Pancreas (tissue), 10 donors: ENCODE data around the gene RBM18. TPM values are rescaled to one million over a fixed set of nuclear protein-coding genes. Genes with fewer than 3 reads are reported as not detected.

ENCODE experiments used
- ATAC-seq, 4 donors: fragments of 200-7000 bp; cut with Tn5 transposase; one replicate each; pipeline versions ENCODE4 v1.8.0 to v1.9.1; 2020; ENCODE audit warnings: mild to moderate bottlenecking in 4 of 4, moderate library complexity in 4 of 4
- DNase-seq, 6 donors: peaks; one replicate each; pipeline ENCODE4 v3.0.0-alpha.2; 2020
- FAIRE-seq: peaks from 2 replicates; lab custom pipeline; 2012; peaks lifted over from hg19 to GRCh38; lab: Jason Lieb, UNC
- H3K27ac ChIP-seq, 4 donors: fragments of 200-600 bp; sonication (generic); 1 replicate in 3 of 4; 2 replicates in 1 of 4; pipeline versions ENCODE4 v1.5.0 to v1.8.0; 2020
- H3K27me3 ChIP-seq, 4 donors: fragments of 200-600 bp; one replicate each; pipeline ENCODE4 v1.8.0; 2021
- H3K36me3 ChIP-seq, 3 donors: fragments of 200-600 bp; sonication (generic) in 1 of 3; one replicate each; pipeline versions ENCODE4 v1.5.0 to v1.8.0; 2020 to 2021
- H3K4me1 ChIP-seq, 3 donors: fragments of 200-600 bp; one replicate each; pipeline ENCODE4 v1.8.0; 2021
- H3K4me3 ChIP-seq, 4 donors: fragments of 200-600 bp; sonication (generic) in 2 of 4; one replicate each; pipeline versions ENCODE4 v1.5.0 to v1.8.0; 2020 to 2021
- H3K9me3 ChIP-seq, 4 donors: fragments of 200-600 bp; one replicate each; pipeline ENCODE4 v1.8.0; 2021
- CTCF ChIP-seq, 4 donors: fragments of 200-600 bp; sonication (generic) in 3 of 4; IDR thresholded peaks; one replicate each; pipeline versions ENCODE4 v1.5.0 to v1.8.0; 2021; ENCODE audit warnings: antibody characterized with exemption in 4 of 4
- WGBS, 2 donors: extraction: QIAGEN DNeasy Blood & Tissue Kit; methylation state at CpG; one replicate each; pipeline ENCODE4 v1.1.7; 2013; 5-methylcytosine and 5-hydroxymethylcytosine counted together
- intact Hi-C, 3 donors: fragments of 100-400 bp; cut with DNase I; formaldehyde crosslinking; loops; one replicate each; pipeline versions ENCODE4 v1.11.1 to v1.14.2; 2022
- polyA plus RNA-seq, 2 donors: library from polyadenylated mRNA; stranded (reverse); fragments of 200-250 nt; gene quantifications; one replicate each; pipeline ENCODE4 v1.2.3, GENCODE V29; 2013
- total RNA-seq, 6 donors: library from RNA; stranded (reverse); fragmentation: NEBNext Ultra II Directional in 4 of 6; extraction: Animal tissue kit (Norgen Biotek cat#: 25700) in 4 of 6; gene quantifications; one replicate each; pipeline versions ENCODE4 v1.2.1 to v1.2.4, GENCODE V29; 2021 to 2023
- donor health status: healthy with polysubstance abuse.
- donor health status: DM: no; HTN: no; CAD: no; lungs with moderate emphysema.
- donor health status: DM: no; HTN: no; CAD: no.
- donor health status: control.
- donor health status: control.
- donor health status: Bipolar disorder and iron deficiency.
- donor health status: DM: yes; HTN: yes; CAD: no.
- donor health status: DM: no; HTN: no; CAD: no.
- donor health status: DM: no; HTN: no; CAD: no.
- donor health status: DM: yes; HTN: yes; CAD: no.

Gene RBM18
- total and polyA plus RNA-seq, 8 donors: 1.7 to 10.5 (median 6.0) TPM

- Histone ChIP-seq H3K9me3 (no peaks in the 10 kb centered on the region), H3K4me3 (no peak overlapping the region), H3K36me3 (peaks cover 0 to 7% (median 6%) of the 10 kb centered on the region in 3 donors), H3K4me1 (peaks cover 0 to 31% (median 22%) of the 10 kb centered on the region in 3 donors), H3K27ac (peak overlapping the region in 1 of 4 donors; percentile 3), H3K27me3 (no peaks in the 10 kb centered on the region)
- FAIRE-seq (no peak), DNase-seq (no peak), ATAC-seq (no peak)
- intact Hi-C loops: no loop called here
- TF ChIP-seq CTCF (IDR thresholded peaks at IDR 0.05): no peak
- 84 to 91% methylated on average over 1 of the region's 1 CpG for WGBS, 2 donors
Observed at GRCh38 chr9:122262073-122262472, 2.6 kb downstream of the RBM18 start.

GRCh38 chr9:122261469-122261881 lies 3.2 kb downstream of the RBM18 start:
- ATAC-seq: peak in 2 of 4 donors; percentile 30 to 36

GRCh38 chr9:122258886-122259415 lies 5.7 kb downstream of the RBM18 start:
- peaks cover 0 to 7% (median 6%) of the 10 kb centered on the region in 3 donors for H3K36me3 ChIP-seq
- WGBS, 2 donors: 86 to 92% methylated on average over 2 of the region's 2 CpGs
- H3K4me1 ChIP-seq: peaks cover 0 to 21% (median 21%) of the 10 kb centered on the region in 3 donors
- no peak overlapping the region for H3K27ac ChIP-seq
- TF ChIP-seq CTCF (IDR thresholded peaks at IDR 0.05): no peak
- DNase-seq: no peak
- H3K4me3 ChIP-seq: no peak overlapping the region
- no peaks in the 10 kb centered on the region for H3K9me3 ChIP-seq
- intact Hi-C loops: no loop called here
- no peak for ATAC-seq
- H3K27me3 ChIP-seq: no peaks in the 10 kb centered on the region
- no peak for FAIRE-seq

More at GRCh38 chr9:122261469-122261881, 3.2 kb downstream of the RBM18 start:
- 41 to 62% methylated on average over 1 of the region's 1 CpG for WGBS, 2 donors
- no peak for TF ChIP-seq CTCF (IDR thresholded peaks at IDR 0.05)
- Histone ChIP-seq H3K4me1 (peaks cover 0 to 31% (median 22%) of the 10 kb centered on the region in 3 donors), H3K4me3 (no peak overlapping the region), H3K36me3 (peaks cover 0 to 7% (median 6%) of the 10 kb centered on the region in 3 donors), H3K27me3 (no peaks in the 10 kb centered on the region), H3K27ac (peak overlapping the region in 1 of 4 donors; percentile 3), H3K9me3 (no peaks in the 10 kb centered on the region)
- FAIRE-seq: no peak
- peak in 5 of 6 donors; percentile 37 to 60 (median 50) for DNase-seq
- intact Hi-C loops: no loop called here

GRCh38 chr9:122256206-122256605 lies 8.4 kb downstream of the RBM18 start:
- intact Hi-C loops: no loop called here
- H3K27ac ChIP-seq: no peak overlapping the region
- no peaks in the 10 kb centered on the region for H3K4me1 ChIP-seq

More at GRCh38 chr9:122256206-122256605, 8.4 kb downstream of the RBM18 start:
- Histone ChIP-seq H3K27me3 (no peaks in the 10 kb centered on the region), H3K36me3 (peaks cover 0 to 14% (median 12%) of the 10 kb centered on the region in 3 donors), H3K9me3 (no peaks in the 10 kb centered on the region), H3K4me3 (no peak overlapping the region)
- ATAC-seq: no peak
- no peak for TF ChIP-seq CTCF (IDR thresholded peaks at IDR 0.05)
- WGBS, 2 donors: 89 to 93% methylated on average over 5 of the region's 5 CpGs
- no peak for FAIRE-seq
- no peak for DNase-seq
